GM18498 (cell line): ENCODE measurements around the gene HNRNPK.
"Not testable (repeated sequence)": the region's sequence is repeated elsewhere in the genome, so short reads cannot be mapped to it uniquely, and the experiment has no call there.

Source experiments
- ATAC-seq: cut with Tn5 transposase; IDR thresholded peaks from one replicate; pipeline ENCODE4 v1.9.1; 2021; ENCODE audit warnings: mild to moderate bottlenecking, moderate library complexity; ENCODE audit not compliant: unreplicated experiment

HNRNPK gene

DNA sequence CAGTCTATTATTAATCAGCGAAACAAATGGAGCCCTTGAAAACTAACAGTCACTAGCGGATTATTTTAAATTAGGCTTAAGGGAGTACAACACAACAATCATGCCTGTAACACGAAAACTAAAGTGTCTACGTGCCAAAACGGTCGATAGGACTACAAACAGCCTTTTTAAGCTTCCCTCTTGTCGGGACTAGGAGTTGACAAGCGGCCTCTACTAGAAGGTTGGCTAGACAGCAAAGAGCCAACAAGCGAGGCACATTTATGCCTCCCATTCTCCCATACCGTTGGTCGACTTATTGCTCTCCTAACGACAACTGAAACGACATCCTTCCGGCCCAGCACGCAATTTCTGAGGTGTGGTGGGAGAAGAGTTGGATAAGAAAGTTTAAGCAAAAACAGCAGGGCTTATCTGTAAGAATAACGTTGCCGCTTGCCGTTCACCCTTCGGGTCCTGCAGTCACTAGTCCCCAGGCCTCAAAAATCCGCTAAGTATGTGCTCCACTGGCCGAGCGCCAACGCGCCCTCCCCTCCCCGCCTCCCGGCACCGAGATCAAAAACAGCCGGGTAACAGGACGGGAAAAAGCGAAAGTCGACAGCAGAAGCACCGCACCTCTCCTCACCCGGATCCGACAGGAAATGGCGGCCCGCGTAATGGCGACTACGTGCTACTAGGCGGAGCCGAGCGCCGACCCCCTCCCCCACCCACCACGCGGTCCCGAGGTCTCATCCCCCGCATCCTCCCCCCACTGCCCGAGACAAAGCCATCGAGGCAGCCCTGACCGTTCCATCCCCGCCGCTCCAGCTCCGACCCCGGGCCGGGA is 813 bp downstream of the HNRNPK start:
- peak; percentile 30 for ATAC-seq

DNA sequence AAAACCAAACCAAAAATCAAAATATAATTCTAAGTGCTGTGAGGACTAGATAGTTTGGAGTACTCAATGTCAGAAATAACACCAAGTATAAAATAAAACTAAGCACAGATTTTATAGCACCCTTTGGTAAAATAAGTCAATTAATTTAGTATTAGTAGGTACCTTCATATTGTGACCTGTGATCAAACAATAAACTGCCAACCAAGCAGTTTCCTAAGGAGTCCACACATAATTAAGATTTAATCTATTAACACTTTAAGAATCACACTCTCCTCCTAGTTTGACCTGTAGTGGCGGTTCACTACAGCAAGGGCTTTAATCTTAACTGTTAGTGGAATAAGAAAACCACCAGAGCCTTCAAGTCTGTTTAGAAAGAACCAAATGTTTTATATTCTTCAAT is 2.8 kb downstream of the HNRNPK start:
- ATAC-seq = no peak

GRCh38 chr9:83976372-83976771 is 3.6 kb downstream of the HNRNPK start:
- ATAC-seq = no peak

GRCh38 chr9:83975300-83975699 is 4.7 kb downstream of the HNRNPK start:
- no peak for ATAC-seq

- no peak for ATAC-seq
These were observed 7.7 kb downstream of the HNRNPK start for GRCh38 chr9:83972286-83972685.

DNA sequence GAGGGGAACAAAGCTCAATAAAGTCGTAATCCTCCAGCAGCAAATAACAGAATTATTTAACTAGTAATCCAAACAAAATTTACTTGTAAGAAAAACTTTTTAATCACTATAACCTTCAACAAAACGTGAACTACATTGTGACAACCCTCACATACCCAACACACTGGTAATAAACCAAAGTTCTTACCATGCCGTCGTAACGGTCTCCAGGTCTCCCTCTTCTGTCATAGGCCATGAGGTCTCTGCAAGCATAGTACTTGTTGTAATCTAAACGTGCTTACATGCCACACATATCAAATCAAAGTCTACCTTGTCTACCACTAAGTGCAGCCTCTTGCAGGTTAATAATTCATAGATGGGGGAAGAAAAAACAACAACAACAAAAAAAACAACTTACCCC is 8.5 kb downstream of the HNRNPK start:
- no peak for ATAC-seq

DNA sequence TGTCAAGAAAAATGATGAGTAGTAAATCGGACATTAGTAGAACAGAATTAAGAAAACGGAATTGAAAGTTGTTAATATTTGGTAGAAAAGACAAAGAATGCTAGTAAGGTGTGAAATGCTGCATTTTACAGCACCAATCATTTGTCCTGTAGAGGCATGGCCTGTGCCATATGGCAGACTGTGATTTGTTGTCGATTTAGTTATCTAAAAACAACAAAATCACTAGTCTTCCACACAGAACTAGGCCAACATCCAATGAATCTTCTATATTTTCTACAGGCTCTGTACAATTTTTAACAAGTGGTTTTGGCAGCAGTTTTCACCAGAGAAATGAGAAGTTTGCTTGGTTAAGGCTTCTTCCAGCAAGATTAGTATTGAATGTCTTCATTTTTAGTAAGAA is 10.4 kb downstream of the HNRNPK start:
- no peak for ATAC-seq

DNA sequence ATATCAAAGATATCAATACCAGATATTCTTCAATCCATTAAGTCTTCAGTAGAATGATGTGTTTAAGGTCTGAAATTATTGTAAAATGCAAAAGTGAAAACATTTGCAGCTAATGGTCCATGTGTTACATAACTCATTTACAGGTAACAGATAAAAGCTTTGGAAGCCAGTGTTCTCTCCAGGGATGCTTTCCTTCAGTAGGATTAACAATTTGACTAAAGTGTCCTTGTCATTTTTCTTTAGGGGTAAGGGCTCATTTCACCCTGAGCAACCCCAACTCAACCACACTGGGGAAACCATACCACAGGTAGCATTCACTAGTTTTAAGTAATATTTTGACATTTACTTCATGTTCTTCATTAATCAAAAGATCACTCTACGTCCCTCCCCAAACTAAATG is 12.9 kb downstream of the HNRNPK start:
- ATAC-seq = no peak

GRCh38 chr9:83966209-83966582 is 13.8 kb downstream of the HNRNPK start:
- ATAC-seq = no peak

GRCh38 chr9:83965350-83966208 is 14.4 kb downstream of the HNRNPK start:
- no peak for ATAC-seq

DNA sequence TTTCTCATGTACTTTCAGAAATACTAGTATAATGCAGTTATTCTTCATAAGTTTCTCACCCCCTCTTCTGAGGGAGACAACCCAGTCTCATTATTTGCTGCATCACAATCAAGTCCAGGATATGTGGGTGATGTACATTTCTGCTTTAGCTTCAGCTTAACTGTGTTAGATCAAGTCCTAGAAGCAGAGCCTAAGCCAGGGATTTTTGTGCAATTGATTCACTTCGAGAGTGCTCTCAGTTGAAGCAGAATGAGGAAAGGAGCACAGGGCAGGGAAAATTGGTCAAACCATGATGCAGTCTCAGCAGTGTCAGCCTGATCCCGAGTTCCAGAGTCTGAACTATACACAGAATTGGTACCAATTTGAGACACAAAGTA is 15.1 kb downstream of the HNRNPK start:
- ATAC-seq = no peak

DNA sequence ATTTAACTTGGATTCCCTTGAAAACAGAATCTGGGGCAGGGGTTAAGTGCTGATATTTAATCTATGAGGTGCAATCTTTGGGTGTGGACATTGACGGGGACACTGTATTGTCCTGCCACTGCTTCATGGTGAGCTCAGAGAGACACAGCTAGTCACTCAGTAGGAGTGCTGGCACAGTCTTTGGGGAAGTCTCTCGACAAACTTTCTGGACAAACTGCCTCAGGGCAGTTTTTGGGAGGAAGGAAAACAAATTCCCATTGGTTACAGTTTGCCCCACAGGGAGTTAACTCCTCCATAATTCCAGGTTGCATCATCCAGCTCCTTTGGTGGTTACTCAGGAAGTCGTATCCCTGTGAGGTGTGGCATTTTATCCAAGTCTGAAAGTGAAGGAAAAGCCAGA is 17.9 kb downstream of the HNRNPK start:
- ATAC-seq = no peak

DNA sequence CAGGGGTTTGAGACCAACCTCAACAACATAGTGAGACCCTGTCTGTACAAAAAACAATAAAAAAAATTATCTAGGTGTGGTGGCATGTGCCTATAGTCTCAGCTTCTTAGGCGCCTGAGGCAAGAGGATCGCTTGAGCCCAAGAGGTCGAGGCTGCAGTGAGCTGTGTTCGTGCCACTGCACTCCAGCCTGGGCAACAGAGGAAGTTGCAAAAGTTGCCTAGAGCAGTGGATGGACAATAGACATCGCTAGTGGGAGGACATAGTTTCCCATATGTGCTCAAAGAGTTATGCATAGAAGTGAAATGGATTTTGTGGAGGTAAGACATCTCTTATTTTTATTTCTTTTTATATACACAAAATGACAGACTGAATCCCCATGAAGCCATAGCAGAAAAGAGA is 19.0 kb downstream of the HNRNPK start:
- no peak for ATAC-seq

DNA sequence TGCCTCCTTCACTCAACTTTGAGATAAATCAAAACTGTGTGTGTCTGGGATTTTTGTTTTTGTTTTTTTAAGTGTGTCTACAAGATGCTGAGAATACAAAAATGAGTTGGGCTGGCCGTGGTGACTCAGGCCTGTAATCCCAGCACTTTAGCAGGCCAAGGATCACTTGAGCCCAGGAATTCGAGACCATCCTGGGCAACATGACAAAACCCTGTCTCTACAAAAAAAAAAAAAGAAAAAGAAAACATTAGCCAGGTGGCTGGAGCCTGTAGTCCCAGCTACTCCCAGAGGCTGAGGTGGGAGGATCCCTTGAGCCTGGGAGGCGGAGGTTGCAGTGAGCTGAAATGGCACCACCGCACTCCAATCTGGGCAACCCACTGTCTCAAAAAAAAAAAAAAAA is 21.0 kb downstream of the HNRNPK start:
- no peak for ATAC-seq

DNA sequence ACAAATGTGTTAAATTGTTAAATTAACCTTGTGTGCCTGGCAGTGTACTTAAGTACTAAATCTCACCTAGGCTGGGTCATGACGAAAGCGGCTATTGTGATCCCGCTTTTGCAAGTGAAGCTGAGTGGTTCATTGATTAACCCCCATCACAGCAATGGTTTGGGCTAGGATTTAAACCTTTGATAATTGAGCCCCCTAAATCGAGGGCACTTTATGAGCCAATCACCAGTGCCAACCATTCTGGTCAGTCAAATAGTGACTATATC is 22.8 kb downstream of the HNRNPK start:
- no peak for ATAC-seq

DNA sequence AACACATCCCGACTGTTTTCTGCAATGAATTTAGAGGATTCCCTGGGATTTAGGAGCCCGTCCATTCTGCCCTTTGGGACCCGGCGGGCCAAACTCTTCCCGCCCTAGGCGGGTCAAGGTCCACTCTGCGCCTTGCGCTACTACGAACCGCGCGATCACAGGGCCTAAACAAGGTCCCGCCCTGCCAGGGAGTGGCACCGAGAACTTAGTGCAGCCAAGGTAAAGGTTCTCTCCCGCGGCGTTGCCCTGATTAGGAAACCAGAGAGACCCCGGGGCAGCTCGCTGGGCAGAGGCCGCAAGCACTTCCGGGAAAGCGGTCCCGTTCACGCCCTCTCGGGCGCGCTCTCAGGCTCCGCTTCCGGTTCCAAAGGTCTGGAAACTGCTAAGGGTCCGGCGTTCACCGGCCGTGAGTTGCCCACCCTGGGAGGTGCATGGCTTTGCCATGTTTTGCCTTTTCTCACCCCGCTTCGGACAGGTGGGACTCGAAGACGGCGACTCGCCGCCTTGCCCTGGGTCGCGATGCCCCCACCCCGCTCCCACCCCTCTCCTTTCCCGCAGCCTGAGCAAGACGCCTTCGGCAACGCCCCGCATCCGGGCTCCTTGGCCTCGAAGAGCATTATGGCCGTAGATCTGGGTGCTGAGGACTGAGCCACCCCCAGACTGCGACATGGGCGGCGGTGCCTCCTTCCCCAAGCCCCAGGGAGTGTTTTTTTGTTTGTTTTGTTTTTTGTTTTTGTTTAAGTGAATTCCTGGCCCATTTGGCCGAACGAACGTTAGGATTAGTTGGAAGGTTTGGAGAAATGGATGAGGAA is 23.4 kb downstream of the HNRNPK start:
- peak; percentile 87 for ATAC-seq

- peak; percentile 69 for ATAC-seq
These were observed 24.0 kb downstream of the HNRNPK start for GRCh38 chr9:83956086-83956435.

- ATAC-seq = not testable (repeated sequence)
These were observed 31.9 kb downstream of the HNRNPK start for GRCh38 chr9:83948096-83948495.

DNA sequence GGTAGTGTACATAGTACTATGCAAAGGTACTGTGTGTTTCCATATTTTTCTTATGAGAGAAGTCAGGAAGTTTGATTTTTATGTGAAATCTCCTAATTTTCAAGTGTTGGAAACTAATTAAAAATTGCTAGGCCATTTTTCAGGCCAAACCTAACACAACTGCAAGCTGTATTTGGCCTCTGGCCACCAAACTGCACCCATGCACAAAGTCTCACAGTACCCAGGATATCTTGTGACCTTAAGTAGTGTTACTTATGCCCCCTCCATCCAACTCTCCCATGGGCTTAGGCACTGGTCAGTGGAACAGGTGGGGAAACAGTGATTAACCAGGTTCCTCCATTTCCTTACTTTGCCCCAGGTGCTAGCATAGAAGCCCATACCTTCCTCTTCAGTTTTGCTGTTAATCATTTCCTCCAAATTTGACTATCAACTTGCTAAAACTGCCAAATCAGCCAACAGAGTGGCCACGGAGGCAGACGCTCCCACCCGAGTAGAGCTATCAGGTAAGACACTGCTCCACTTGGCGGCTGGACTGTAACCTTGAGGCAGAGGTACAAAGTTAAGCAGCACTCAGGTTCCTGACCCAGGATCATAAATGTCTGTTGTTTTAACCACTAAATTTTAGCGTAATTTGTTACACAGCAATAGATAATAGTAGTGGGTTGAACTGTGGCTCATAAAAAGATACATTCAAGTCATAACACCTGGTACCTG is 39.3 kb downstream of the HNRNPK start:
- ATAC-seq = no peak

DNA sequence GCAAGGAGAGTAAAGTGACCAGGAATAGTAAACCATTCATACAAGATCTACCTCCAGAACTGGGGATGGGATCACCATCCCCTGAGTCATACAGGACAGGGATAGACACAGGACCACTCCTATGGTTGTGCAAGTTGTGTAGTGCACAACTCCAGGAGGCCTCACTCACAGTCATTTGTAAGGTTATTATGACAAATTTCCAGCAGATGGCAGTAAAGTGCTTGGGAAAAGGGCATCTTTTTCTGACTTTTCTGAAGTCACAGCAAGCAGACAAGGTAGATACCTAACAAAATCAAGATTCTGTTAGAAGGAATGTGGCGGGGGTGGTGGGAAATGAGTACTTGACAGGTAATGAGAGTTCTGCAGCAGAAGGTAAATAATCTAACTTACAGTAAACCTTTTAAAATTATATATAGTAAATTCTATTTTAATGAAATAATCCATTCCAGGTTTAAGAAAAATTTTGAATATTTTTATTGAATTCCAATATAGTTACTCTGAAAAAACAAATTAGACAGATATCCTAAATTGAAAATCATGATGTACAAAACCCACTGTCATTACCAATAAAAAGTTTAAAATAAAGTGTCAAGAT is 42.1 kb downstream of the HNRNPK start:
- no peak for ATAC-seq

DNA sequence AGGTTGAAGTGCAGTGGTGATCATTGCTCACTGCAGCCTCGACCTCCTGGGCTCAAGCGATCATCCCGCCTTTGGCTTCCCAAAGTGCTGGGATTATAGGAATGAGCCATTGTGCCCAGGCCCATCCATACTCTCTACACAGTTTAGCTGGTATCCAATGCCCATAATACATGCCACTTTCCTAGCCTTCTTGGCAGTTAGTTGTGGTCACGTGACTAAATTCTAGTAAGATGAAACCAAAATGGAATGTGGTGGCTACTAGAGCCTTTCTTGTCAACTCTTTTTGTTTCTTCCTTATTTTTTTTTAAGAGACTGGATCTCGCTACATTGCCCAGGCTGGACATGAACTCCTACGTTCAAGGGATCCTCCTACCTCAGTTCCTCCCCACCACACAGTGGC is 43.5 kb downstream of the HNRNPK start:
- ATAC-seq = no peak
